Measurements from ENCODE around the gene TGFBR1. TPM values are rescaled to one million over a fixed set of nuclear protein-coding genes. Genes with fewer than 3 reads are reported as not detected.

Gene TGFBR1
- total and polyA plus RNA-seq, 7 donors, result 5.3 to 25.7 (median 18.3) TPM

DNA sequence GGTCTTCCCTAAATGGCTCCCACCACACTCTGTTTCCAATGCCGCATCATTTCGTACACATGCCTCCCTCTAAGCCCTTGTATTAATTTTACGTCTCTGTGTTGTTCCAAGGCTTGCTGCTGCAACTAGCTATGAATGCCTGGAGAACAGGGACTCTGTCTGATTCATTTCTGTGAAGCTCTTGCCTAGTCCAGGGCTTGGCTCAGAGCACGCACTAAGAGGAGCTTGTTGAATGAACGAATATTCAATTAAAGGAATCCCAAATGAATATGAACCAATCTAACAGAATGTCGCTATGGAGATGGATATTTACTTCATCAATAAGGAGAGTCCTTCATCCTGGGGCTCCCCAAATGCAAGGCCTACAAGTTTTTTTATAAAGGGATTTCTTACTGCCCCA, 55.3 kb downstream of the TGFBR1 start:
- no peak overlapping the region for H3K4me3 ChIP-seq
- no peaks in the 10 kb centered on the region for H3K36me3 ChIP-seq (ENCODE audit: insufficient read depth in 1 of 2, low read depth in 1 of 2)
- TF ChIP-seq, protein P1, sequence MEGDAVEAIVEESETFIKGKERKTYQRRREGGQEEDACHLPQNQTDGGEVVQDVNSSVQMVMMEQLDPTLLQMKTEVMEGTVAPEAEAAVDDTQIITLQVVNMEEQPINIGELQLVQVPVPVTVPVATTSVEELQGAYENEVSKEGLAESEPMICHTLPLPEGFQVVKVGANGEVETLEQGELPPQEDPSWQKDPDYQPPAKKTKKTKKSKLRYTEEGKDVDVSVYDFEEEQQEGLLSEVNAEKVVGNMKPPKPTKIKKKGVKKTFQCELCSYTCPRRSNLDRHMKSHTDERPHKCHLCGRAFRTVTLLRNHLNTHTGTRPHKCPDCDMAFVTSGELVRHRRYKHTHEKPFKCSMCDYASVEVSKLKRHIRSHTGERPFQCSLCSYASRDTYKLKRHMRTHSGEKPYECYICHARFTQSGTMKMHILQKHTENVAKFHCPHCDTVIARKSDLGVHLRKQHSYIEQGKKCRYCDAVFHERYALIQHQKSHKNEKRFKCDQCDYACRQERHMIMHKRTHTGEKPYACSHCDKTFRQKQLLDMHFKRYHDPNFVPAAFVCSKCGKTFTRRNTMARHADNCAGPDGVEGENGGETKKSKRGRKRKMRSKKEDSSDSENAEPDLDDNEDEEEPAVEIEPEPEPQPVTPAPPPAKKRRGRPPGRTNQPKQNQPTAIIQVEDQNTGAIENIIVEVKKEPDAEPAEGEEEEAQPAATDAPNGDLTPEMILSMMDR (IDR thresholded peaks at IDR 0.05), result no peak
- H3K9me3 ChIP-seq, result no peaks in the 10 kb centered on the region
- no peaks in the 10 kb centered on the region for H3K27me3 ChIP-seq (ENCODE audit: insufficient read depth in 3 of 3, low read length in 2 of 3)
- DNase-seq (no peak), ATAC-seq (no peak)
- intact Hi-C loops (cut with DNase I), result loop anchor here (10.0 kb wide), 1 partner anchor 1165 kb away; no protein-coding TSS in a partner anchor
- H3K4me1 ChIP-seq, result no peaks in the 10 kb centered on the region
- 83 to 89% (median 85%) methylated on average over 6 of the region's 6 CpGs for WGBS, 3 donors
- no peak overlapping the region for H3K27ac ChIP-seq

DNA sequence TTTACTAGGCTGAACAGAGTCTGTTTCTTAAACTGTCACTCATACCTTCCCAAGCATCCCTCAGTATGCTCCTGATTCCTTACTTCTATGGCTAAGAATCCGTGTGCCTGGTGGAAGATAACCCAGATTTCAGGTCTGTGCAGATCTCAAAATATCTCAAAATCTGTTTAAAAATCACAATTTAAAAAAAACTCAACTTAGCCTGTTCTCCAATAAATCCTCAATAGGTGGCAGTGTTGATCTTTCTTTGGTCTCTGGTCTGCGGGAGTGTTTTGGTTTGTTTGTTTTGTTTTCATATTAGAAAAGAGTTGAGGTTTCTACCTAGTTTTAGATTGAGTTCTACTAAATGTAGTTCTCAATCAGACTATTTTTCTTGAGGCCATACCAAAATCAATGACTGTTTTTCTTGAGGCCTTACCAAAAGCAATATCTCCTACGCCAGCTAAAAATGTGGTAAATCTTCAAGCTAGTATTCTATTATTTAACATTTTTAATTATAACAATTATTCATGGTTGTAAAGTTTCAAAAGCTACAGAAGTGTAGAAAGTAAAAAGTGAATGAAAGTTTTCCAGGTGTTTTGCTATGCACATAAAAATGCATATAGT, 57.9 kb downstream of the TGFBR1 start:
- Histone ChIP-seq H3K4me3 (no peak overlapping the region), H3K9me3 (no peaks in the 10 kb centered on the region), H3K4me1 (no peaks in the 10 kb centered on the region), H3K27me3 (ENCODE audit: insufficient read depth in 3 of 3, low read length in 2 of 3) (no peaks in the 10 kb centered on the region), H3K27ac (no peak overlapping the region), H3K36me3 (ENCODE audit: insufficient read depth in 1 of 2, low read depth in 1 of 2) (no peaks in the 10 kb centered on the region)
- TF ChIP-seq, protein P1 (IDR thresholded peaks at IDR 0.05), result peak; percentile 57
- DNase-seq (no peak), ATAC-seq (peak in 1 of 4 donors; percentile 56)
- intact Hi-C loops (cut with DNase I), result loop anchor here (10.0 kb wide), 1 partner anchor 1162 kb away; no protein-coding TSS in a partner anchor
- WGBS, 3 donors, result 33 to 36% (median 35%) methylated on average over 3 of the region's 3 CpGs

DNA sequence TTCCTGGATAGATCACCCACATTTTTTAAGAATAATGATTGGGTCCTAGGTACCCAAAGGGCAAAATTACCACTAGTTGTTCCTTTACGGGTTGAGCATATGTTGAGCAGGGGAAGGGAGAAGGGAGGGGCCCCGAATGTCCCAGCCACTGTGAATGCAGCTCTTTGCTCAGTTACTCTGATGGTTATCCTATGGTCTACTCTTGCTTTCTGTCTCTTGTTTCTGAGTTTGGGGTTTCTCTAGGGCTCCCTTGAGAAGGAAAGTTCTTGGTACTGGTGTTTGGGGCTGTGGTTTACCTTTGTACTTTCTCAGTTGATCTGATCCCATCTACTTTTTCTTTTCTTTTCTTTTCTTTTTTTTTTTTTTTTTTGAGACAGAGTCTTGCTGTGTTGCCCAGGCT, 61.2 kb downstream of the TGFBR1 start:
- peaks cover 0 to 1% (median 0%) of the 10 kb centered on the region in 3 donors for H3K27me3 ChIP-seq (ENCODE audit: insufficient read depth in 3 of 3, low read length in 2 of 3)
- no peaks in the 10 kb centered on the region for H3K9me3 ChIP-seq
- TF ChIP-seq, protein P1 (IDR thresholded peaks at IDR 0.05), result no peak
- DNase-seq (no peak), ATAC-seq (no peak)
- no peaks in the 10 kb centered on the region for H3K36me3 ChIP-seq (ENCODE audit: insufficient read depth in 1 of 2, low read depth in 1 of 2)
- no peaks in the 10 kb centered on the region for H3K4me1 ChIP-seq
- H3K27ac ChIP-seq, result no peak overlapping the region
- intact Hi-C loops (cut with DNase I), result loop anchor here (10.0 kb wide), 1 partner anchor 1159 kb away; no protein-coding TSS in a partner anchor
- H3K4me3 ChIP-seq, result no peak overlapping the region
- WGBS, 3 donors, result 86 to 95% (median 91%) methylated on average over 2 of the region's 2 CpGs

DNA sequence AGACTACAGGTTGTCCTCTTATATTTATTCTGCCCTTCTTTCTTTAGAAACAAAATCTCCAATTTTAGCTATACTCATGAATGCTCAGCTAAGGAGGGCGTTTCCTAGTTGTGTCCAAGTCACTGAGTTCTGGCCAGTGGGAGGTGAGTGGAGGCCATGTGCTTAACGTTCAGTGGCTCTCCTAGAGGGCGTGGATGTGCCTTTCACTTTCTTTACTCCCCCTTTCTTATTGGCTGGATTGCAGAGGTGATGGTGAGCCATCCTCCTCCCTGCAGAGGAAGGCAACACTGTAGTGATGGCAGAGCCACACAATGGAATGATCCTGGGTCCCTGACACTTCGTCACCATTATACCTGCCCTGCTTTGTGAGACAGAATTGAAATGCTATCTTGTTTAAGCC, 62.2 kb downstream of the TGFBR1 start:
- Histone ChIP-seq H3K27me3 (ENCODE audit: insufficient read depth in 3 of 3, low read length in 2 of 3) (peaks cover 0 to 1% (median 0%) of the 10 kb centered on the region in 3 donors), H3K4me1 (no peaks in the 10 kb centered on the region), H3K9me3 (no peaks in the 10 kb centered on the region), H3K27ac (no peak overlapping the region), H3K4me3 (no peak overlapping the region), H3K36me3 (ENCODE audit: insufficient read depth in 1 of 2, low read depth in 1 of 2) (no peaks in the 10 kb centered on the region)
- 73 to 77% (median 74%) methylated on average over 4 of the region's 4 CpGs for WGBS, 3 donors
- TF ChIP-seq, protein P1 (IDR thresholded peaks at IDR 0.05), result no peak
- DNase-seq (no peak), ATAC-seq (no peak)
- intact Hi-C loops (cut with DNase I), result loop anchor here (10.0 kb wide), 1 partner anchor 1158 kb away; no protein-coding TSS in a partner anchor
